ENCODE data around the gene ZNF343. TPM values are rescaled to one million over a fixed set of nuclear protein-coding genes. Genes with fewer than 3 reads are reported as not detected.

ZNF343 gene
- total RNA-seq, 1 experiment from 2014 or later: 3.4 TPM

GRCh38 chr20:2458919-2459499, 49.7 kb downstream of the ZNF343 start:
- Histone ChIP-seq H2BK15ac (ENCODE audit: low read depth, low read length) (no peak overlapping the region), H3K4ac (ENCODE audit: low read depth, low read length) (no peak overlapping the region), H2AK5ac (ENCODE audit: insufficient read length, low read length) (no peak overlapping the region), H4K91ac (ENCODE audit: insufficient read length, low read depth, low read length) (no peak overlapping the region), H3K23ac (ENCODE audit: insufficient read length, low read depth, low read length) (no peak overlapping the region), H3K79me1 (ENCODE audit: insufficient read depth, low read depth, low read length, poor library complexity, severe bottlenecking) (peaks cover 1% of the 10 kb centered on the region), H3K56ac (ENCODE audit: insufficient read length, low read depth, low read length) (no peak overlapping the region), H3K23me2 (ENCODE audit: insufficient read length, low read depth, low read length, poor library complexity, severe bottlenecking) (no peaks in the 10 kb centered on the region), H4K8ac (replicated peaks; ENCODE audit: insufficient read length, low read depth, low read length) (no peak overlapping the region), H2BK20ac (ENCODE audit: low read depth, low read length, poor library complexity, severe bottlenecking) (no peak overlapping the region), H2BK12ac (ENCODE audit: insufficient read length, low read depth, low read length) (no peak overlapping the region), H2BK120ac (ENCODE audit: low read depth, low read length, poor library complexity, severe bottlenecking) (no peak overlapping the region), H3K9ac (ENCODE audit: extremely low read depth, insufficient read length, low read length) (no peak overlapping the region), H3K4me2 (ENCODE audit: insufficient read depth, insufficient read length, low read length) (no peak overlapping the region), H3K4me1 (ENCODE audit: insufficient read depth, low read length) (no peaks in the 10 kb centered on the region), H3K27me3 (ENCODE audit: insufficient read depth, low read length) (no peaks in the 10 kb centered on the region), H3K79me2 (ENCODE audit: insufficient read depth, low read length) (no peaks in the 10 kb centered on the region), H4K20me1 (ENCODE audit: control insufficient read depth, insufficient read depth, insufficient read length) (no peaks in the 10 kb centered on the region), H2BK5ac (ENCODE audit: insufficient read length, low read length) (no peak overlapping the region), H3T11ph (ENCODE audit: low read length) (no peak overlapping the region), H3K18ac (ENCODE audit: insufficient read length, low read depth, low read length) (no peak overlapping the region), H2AFZ (ENCODE audit: low read length) (no peak overlapping the region), H3K14ac (ENCODE audit: insufficient read depth, low read length) (no peak overlapping the region), H3K27ac (ENCODE audit: insufficient read length, low read depth, low read length) (no peak overlapping the region), H4K5ac (ENCODE audit: insufficient read length, low read depth, low read length) (no peak overlapping the region), H3K9me3 (ENCODE audit: control insufficient read depth, low read depth, low read length) (no peaks in the 10 kb centered on the region)
- no peak for DNase-seq
- WGBS (ENCODE audit: extremely low coverage, insufficient read length, low lambda C conversion rate): no CpG with 5 or more reads among the region's 3 CpGs
- H3K27me3 Mint-ChIP-seq (ENCODE audit: low read depth): peaks cover 1% of the 10 kb centered on the region; the same call in 1 of the 2 replicates
- TF ChIP-seq CTCF (conservative IDR thresholded peaks at IDR 0.05): no peak
- H3K9me3 Mint-ChIP-seq: no peaks in the 10 kb centered on the region
- no peaks in the 10 kb centered on the region for H3K4me1 Mint-ChIP-seq
- H3K36me3 Mint-ChIP-seq (ENCODE audit: insufficient read depth in 1 of 3, low read depth in 3 of 3): peaks cover 40 to 55% (median 49%) of the 10 kb centered on the region in 3 experiments
- no peak overlapping the region for H3K4me3 Mint-ChIP-seq
- H3K27ac Mint-ChIP-seq: no peak overlapping the region; a peak in 2 of 7 replicates
